HCT116 (cell line): Measurements from ENCODE around the gene CERS6. TPM values are rescaled to one million over a fixed set of nuclear protein-coding genes. Genes with fewer than 3 reads are reported as not detected.

ENCODE experiments used
- ATAC-seq: fragments of 200-7000 bp; cut with Tn5 transposase; 2 replicates; pipeline ENCODE4 v1.9.1; 2020; ENCODE audit warnings: mild to moderate bottlenecking, moderate library complexity
- BruUV-seq: library from RNA; stranded (reverse); fragments of 400-500 nt; replicated peaks from 2 replicates; lab custom pipeline; 2021; lab: Mats Ljungman, UMichigan
- CTCF ChIA-PET: fragments of 300-600 bp; sonication (Branson Sonifier 250); formaldehyde crosslinking; loops from one replicate; lab custom pipeline; 2021; ENCODE audit warnings: antibody characterized with exemption; lab: Charles Lee
- POLR2A ChIA-PET: fragments of 300-600, 350-600 bp; sonication (Branson Sonifier 250); formaldehyde crosslinking; loops from one replicate; lab custom pipeline; 2021; ENCODE audit warnings: antibody characterized with exemption; lab: Charles Lee
- RAD21 ChIA-PET, 2 experiments: fragments of 300-600 bp; sonication (Branson Sonifier 250); formaldehyde crosslinking; loops; one replicate each; lab custom pipeline; 2023; ENCODE audit warnings: low total read pairs in 2 of 2; ENCODE audit not compliant: uncharacterized antibody in 2 of 2, unreplicated experiment in 2 of 2, low non-redundant PET in 1 of 2; lab: Charles Lee
- DNase-seq: peaks from one replicate; pipeline ENCODE4 v3.0.0-alpha.2; 2010; ENCODE audit warnings: low read depth, low spot score
- H2AFZ ChIP-seq: fragments of 200-600 bp; shearing (Covaris generic), sonication (generic); 2 replicates; pipeline ENCODE4 v1.6.1; 2017; ENCODE audit warnings: low read depth, mixed run types, mixed read lengths, antibody characterized with exemption, low read length; ENCODE audit not compliant: poor library complexity, severe bottlenecking
- H3K27ac ChIP-seq: 2 replicates; pipeline ENCODE4 v1.5.1; 2012; ENCODE audit warnings: low read depth, low read length
- H3K27me3 ChIP-seq: fragments of 200-600 bp; sonication (generic); 2 replicates; pipeline ENCODE4 v1.6.1; 2016; ENCODE audit warnings: mixed run types, low read length, mixed read lengths; ENCODE audit not compliant: insufficient read depth
- H3K36me3 ChIP-seq, 2 experiments: fragments of 200-500 bp in 1 of 2; fragments of 200-600 bp in 1 of 2; sonication (Bioruptor generic) in 1 of 2; sonication (generic) in 1 of 2; 2 replicates each; pipeline versions ENCODE4 v1.5.1 to v1.6.1; 2014 to 2016; ENCODE audit warnings: low read length in 2 of 2, inconsistent platforms in 1 of 2, mixed read lengths in 1 of 2, mixed run types in 1 of 2; ENCODE audit not compliant: insufficient read depth in 2 of 2, control insufficient read depth in 1 of 2
- H3K4me1 ChIP-seq, 2 experiments: fragments of 200-600 bp in 1 of 2; sonication (generic) in 1 of 2; 2 replicates each; pipeline versions ENCODE4 v1.5.1 to v1.6.1; 2012 to 2017; ENCODE audit warnings: low read length in 2 of 2, inconsistent platforms in 1 of 2, mild to moderate bottlenecking in 1 of 2, mixed read lengths in 1 of 2, mixed run types in 1 of 2, moderate library complexity in 1 of 2; ENCODE audit not compliant: insufficient read depth in 2 of 2, control insufficient read depth in 1 of 2
- H3K4me2 ChIP-seq: fragments of 200-600 bp; sonication (generic); 2 replicates; pipeline ENCODE4 v1.6.1; 2017; ENCODE audit warnings: mixed run types, low read length, mixed read lengths
- H3K4me3 ChIP-seq, 2 experiments: fragments of 200-600 bp in 1 of 2; sonication (generic) in 1 of 2; replicated peaks in 1 of 2; 2 replicates each; pipeline ENCODE4 v1.5.1; 2011 to 2016; ENCODE audit warnings: low read length in 2 of 2, control low read depth in 1 of 2, low read depth in 1 of 2, mild to moderate bottlenecking in 1 of 2, mixed read lengths in 1 of 2, mixed run types in 1 of 2
- H3K79me2 ChIP-seq: fragments of 200-600 bp; sonication (generic); 2 replicates; pipeline ENCODE4 v1.6.1; 2017; ENCODE audit warnings: mild to moderate bottlenecking, mixed run types, low read length, moderate library complexity, mixed read lengths; ENCODE audit not compliant: insufficient read depth
- H3K9ac ChIP-seq: fragments of 200-600 bp; sonication (generic); 2 replicates; pipeline ENCODE4 v1.6.1; 2016; ENCODE audit warnings: low read length, mixed read lengths
- H3K9me2 ChIP-seq: fragments of 200-600 bp; sonication (generic), shearing (Covaris generic); 2 replicates; pipeline ENCODE4 v1.6.1; 2017; ENCODE audit warnings: mixed run types, mild to moderate bottlenecking, moderate library complexity; ENCODE audit not compliant: insufficient read depth
- H3K9me3 ChIP-seq, 2 experiments: fragments of 200-500 bp in 1 of 2; fragments of 200-600 bp in 1 of 2; sonication (Bioruptor generic) in 1 of 2; sonication (generic) in 1 of 2; 2 replicates each; pipeline ENCODE4 v1.6.1; 2014 to 2017; ENCODE audit warnings: low read length in 2 of 2, mixed read lengths in 2 of 2, inconsistent platforms in 1 of 2, low read depth in 1 of 2, mild to moderate bottlenecking in 1 of 2, mixed run types in 1 of 2, moderate library complexity in 1 of 2; ENCODE audit not compliant: control insufficient read depth in 1 of 2, insufficient read depth in 1 of 2
- H4K20me1 ChIP-seq: fragments of 200-600 bp; sonication (generic), shearing (Covaris generic); 2 replicates; pipeline ENCODE4 v1.6.1; 2017; ENCODE audit warnings: mixed run types, mild to moderate bottlenecking, moderate library complexity; ENCODE audit not compliant: insufficient read depth
- CBX3 ChIP-seq: IDR thresholded peaks from 2 replicates; pipeline ENCODE4 v1.6.1; 2012; ENCODE audit warnings: low read depth
- EGR1 ChIP-seq: IDR thresholded peaks from 2 replicates; pipeline ENCODE4 v1.6.1; 2012; ENCODE audit warnings: low read depth
- ELF1 ChIP-seq: IDR thresholded peaks from 2 replicates; pipeline ENCODE4 v1.6.1; 2012; ENCODE audit warnings: low read depth, borderline replicate concordance
- EZH2 ChIP-seq: fragments of 200-600 bp; sonication (generic); IDR thresholded peaks from 2 replicates; pipeline ENCODE4 v1.6.1; 2017; ENCODE audit warnings: antibody characterized with exemption, mixed run types
- JUND ChIP-seq: IDR thresholded peaks from 2 replicates; pipeline ENCODE4 v1.6.1; 2012
- POLR2A ChIP-seq: IDR thresholded peaks from 2 replicates; pipeline ENCODE4 v1.7.0; 2011; ENCODE audit warnings: borderline replicate concordance; ENCODE audit not compliant: insufficient read depth, insufficient read length; ENCODE audit errors: extremely low read depth
- RAD21 ChIP-seq: IDR thresholded peaks from 2 replicates; pipeline ENCODE4 v1.6.1; 2012; ENCODE audit warnings: low read depth, mild to moderate bottlenecking
- SIN3A ChIP-seq: IDR thresholded peaks from 2 replicates; pipeline ENCODE4 v1.6.1; 2012; ENCODE audit warnings: low read depth
- SP1 ChIP-seq: IDR thresholded peaks from 2 replicates; pipeline ENCODE4 v1.6.1; 2012; ENCODE audit warnings: low read depth
- TCF7L2 ChIP-seq: IDR thresholded peaks from 2 replicates; pipeline ENCODE4 v1.7.0; 2011; ENCODE audit warnings: borderline replicate concordance, inconsistent platforms; ENCODE audit not compliant: insufficient read depth, insufficient read length; ENCODE audit errors: extremely low read depth
- YY1 ChIP-seq: IDR thresholded peaks from 2 replicates; pipeline ENCODE4 v1.6.1; 2011; ENCODE audit warnings: low read length, low read depth, moderate library complexity, mild to moderate bottlenecking; ENCODE audit not compliant: insufficient replicate concordance; ENCODE audit errors: extremely low read depth
- ZNF274 ChIP-seq: fragments of 200-500 bp; sonication (Bioruptor generic); IDR thresholded peaks from 2 replicates; pipeline ENCODE4 v1.6.1; 2014; ENCODE audit warnings: mild to moderate bottlenecking, low read depth, low read length, inconsistent platforms
- intact Hi-C: fragments of 100-400 bp; cut with micrococcal nuclease; formaldehyde crosslinking; loops from 2 replicates; pipeline ENCODE4 v1.10.0; 2022
- total RNA-seq: library from RNA; stranded (reverse); gene quantifications from one replicate; pipeline ENCODE4 v1.2.1, GENCODE V29; 2021; ENCODE audit not compliant: unreplicated experiment
- TF ChIP-seq, protein P1 (sequence below): IDR thresholded peaks from 2 replicates; pipeline ENCODE4 v1.6.1; 2011; ENCODE audit warnings: mild to moderate bottlenecking, low read length, moderate library complexity; ENCODE audit not compliant: insufficient replicate concordance; ENCODE audit errors: extremely low read depth
- TF ChIP-seq, protein P2 (sequence below): IDR thresholded peaks from 2 replicates; pipeline ENCODE4 v1.6.1; 2012; ENCODE audit warnings: low read depth

Gene CERS6
- total RNA-seq, 1 experiment from 2014 or later: 37.0 TPM

DNA sequence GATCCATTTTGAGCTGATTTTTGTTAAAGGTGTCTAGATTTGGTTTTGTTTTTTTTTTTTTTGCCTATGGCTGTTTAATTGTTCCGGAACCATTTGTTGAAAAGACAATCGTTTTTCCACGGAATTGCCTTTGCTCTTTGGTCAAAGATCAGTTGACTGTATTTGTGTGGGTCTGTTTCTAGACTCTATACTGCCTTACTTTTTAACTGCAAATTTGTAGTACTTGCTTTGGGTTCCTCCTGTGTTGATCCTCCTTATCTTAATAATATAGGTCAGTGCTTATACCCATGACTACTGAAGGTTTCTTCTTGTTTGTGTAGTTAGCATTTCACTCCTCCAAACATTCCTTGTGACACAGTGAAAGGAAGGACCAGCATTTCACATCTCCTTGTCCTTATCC, 30.4 kb downstream of the CERS6 start:
- Histone ChIP-seq H3K27me3 (no peaks in the 10 kb centered on the region), H3K36me3 (no peaks in the 10 kb centered on the region), H3K27ac (no peak overlapping the region), H2AFZ (no peak overlapping the region), H4K20me1 (no peaks in the 10 kb centered on the region; the same call in 1 of the 2 replicates), H3K4me1 (peaks cover 5 to 17% of the 10 kb centered on the region in 2 experiments; a peak in 1 of 4 replicates), H3K9ac (no peak overlapping the region), H3K9me2 (no peaks in the 10 kb centered on the region), H3K4me2 (no peak overlapping the region), H3K9me3 (no peaks in the 10 kb centered on the region), H3K79me2 (peaks cover 94% of the 10 kb centered on the region), H3K4me3 (no peak overlapping the region)
- DNase-seq: no peak
- ChIA-PET CTCF (no interaction called here), RAD21 (no interaction called here), POLR2A (no interaction called here)
- TF ChIP-seq, protein P1, sequence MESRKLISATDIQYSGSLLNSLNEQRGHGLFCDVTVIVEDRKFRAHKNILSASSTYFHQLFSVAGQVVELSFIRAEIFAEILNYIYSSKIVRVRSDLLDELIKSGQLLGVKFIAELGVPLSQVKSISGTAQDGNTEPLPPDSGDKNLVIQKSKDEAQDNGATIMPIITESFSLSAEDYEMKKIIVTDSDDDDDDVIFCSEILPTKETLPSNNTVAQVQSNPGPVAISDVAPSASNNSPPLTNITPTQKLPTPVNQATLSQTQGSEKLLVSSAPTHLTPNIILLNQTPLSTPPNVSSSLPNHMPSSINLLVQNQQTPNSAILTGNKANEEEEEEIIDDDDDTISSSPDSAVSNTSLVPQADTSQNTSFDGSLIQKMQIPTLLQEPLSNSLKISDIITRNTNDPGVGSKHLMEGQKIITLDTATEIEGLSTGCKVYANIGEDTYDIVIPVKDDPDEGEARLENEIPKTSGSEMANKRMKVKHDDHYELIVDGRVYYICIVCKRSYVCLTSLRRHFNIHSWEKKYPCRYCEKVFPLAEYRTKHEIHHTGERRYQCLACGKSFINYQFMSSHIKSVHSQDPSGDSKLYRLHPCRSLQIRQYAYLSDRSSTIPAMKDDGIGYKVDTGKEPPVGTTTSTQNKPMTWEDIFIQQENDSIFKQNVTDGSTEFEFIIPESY: no peak
- TF ChIP-seq YY1: no peak
- no peak for TF ChIP-seq POLR2A
- TF ChIP-seq CBX3: no peak
- no peak for TF ChIP-seq JUND
- TF ChIP-seq EZH2: no peak
- no peak for TF ChIP-seq ELF1
- TF ChIP-seq, protein P2, sequence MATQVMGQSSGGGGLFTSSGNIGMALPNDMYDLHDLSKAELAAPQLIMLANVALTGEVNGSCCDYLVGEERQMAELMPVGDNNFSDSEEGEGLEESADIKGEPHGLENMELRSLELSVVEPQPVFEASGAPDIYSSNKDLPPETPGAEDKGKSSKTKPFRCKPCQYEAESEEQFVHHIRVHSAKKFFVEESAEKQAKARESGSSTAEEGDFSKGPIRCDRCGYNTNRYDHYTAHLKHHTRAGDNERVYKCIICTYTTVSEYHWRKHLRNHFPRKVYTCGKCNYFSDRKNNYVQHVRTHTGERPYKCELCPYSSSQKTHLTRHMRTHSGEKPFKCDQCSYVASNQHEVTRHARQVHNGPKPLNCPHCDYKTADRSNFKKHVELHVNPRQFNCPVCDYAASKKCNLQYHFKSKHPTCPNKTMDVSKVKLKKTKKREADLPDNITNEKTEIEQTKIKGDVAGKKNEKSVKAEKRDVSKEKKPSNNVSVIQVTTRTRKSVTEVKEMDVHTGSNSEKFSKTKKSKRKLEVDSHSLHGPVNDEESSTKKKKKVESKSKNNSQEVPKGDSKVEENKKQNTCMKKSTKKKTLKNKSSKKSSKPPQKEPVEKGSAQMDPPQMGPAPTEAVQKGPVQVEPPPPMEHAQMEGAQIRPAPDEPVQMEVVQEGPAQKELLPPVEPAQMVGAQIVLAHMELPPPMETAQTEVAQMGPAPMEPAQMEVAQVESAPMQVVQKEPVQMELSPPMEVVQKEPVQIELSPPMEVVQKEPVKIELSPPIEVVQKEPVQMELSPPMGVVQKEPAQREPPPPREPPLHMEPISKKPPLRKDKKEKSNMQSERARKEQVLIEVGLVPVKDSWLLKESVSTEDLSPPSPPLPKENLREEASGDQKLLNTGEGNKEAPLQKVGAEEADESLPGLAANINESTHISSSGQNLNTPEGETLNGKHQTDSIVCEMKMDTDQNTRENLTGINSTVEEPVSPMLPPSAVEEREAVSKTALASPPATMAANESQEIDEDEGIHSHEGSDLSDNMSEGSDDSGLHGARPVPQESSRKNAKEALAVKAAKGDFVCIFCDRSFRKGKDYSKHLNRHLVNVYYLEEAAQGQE: no peak
- no peak for TF ChIP-seq TCF7L2
- TF ChIP-seq RAD21: no peak
- no peak for TF ChIP-seq ZNF274
- TF ChIP-seq EGR1: no peak
- TF ChIP-seq SIN3A: no peak
- TF ChIP-seq SP1: no peak
- no peak for ATAC-seq
- no TSS peak for BruUV-seq
- intact Hi-C loops: no loop called here
